Measurements from ENCODE around the gene LRRC15.

LRRC15 gene

DNA sequence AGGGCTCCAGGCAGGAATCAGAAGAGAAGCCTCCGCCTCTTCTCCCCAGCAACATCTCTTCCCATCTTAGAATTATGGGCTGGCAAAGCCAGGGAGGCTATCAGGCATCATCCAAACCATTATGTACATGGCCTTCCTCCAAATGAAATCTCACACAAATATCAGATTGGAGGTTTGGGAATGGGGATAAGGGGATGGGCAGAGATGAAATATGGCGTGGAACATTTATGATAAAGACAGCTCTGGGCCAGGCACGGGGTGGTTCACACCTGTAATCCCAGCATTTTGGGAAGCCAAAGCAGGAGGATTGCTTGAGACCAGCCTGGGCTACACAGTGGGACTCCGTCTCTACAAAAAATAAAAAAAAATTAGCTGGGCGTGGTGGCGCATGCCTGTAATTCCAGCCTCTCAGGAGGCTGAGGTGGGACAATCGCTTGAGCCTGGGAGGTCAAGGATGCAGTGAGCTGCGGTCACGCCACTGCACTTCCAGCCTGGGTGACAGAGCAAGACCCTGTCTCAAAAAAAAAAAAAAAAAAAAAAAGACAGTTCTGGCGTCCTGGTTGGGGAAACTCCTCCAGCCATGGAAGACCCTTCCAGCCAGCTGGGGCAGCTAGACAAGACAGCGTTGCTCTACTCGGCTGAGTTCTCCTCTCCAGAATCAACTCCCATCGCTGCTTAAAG lies 55.0 kb downstream of the LRRC15 start:
- DNase-seq, result no peak

DNA sequence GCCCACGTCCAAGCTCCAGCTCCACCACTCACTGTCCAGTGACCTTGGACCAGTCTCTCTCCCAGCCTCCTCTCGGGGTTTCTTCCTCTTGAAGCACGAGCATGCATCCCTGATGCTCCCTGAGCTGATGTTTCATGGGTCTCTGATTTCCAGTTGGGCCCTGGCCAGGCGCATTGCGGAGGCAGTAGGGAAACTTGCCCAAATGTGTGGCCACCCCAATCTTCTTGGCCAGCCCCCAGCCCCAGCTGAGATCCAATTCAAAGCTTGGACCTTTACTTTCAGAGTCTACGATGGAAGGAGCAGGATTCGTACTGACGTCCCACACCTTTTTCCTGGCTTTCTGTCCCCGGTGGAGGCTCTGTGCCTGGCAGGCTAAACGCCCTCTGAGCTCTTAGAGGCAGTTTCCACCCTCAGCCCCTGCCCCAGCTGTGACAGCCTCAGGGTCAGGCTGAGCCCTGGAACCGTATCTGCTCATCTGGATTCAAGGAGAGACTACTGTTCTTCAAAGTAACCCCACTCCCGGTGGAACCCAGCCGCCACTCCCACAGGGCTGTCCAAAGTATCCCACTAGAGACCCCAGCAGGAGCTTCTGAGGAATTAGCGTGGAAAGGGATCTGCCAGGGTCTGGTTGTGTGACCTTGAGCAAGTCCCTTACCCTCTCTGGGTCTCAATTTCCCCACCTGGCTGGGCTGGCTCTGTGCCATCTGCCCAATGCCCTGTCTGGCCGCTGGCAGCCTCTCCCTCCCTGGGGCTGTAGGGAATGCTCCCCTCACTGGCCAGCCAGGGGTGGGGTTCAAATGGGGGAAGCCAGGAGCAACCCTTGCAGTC lies 55.8 kb downstream of the LRRC15 start:
- DNase-seq, result no peak

GRCh38 chr3:194312743-194313281 lies 56.7 kb downstream of the LRRC15 start:
- DNase-seq, result no peak

DNA sequence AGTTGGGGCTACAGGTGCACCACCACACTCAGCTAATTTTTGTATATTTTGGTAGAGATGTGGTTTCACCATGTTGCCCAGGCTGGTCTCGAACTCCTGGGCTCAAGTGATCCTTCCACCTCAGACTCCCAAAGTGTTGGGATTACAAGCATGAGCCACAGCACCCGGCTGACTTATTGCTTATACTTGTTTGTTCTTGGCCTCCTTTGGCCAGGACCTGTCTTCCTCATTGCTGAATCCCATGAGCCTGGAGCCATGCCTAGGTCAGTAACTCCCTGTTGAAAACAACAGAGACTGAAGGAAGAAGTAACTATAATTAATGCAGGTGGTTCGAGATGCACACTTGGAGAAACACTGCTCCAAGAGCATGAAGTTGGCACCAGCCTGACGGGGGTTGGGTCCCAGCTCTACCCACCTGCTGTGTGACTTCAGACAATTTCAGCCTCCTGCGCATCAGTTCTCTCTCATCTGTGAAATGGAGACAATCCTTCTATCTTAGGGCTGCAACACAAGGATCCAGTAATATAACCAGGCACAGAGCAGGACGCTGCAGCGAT lies 57.3 kb downstream of the LRRC15 start:
- DNase-seq, result no peak

DNA sequence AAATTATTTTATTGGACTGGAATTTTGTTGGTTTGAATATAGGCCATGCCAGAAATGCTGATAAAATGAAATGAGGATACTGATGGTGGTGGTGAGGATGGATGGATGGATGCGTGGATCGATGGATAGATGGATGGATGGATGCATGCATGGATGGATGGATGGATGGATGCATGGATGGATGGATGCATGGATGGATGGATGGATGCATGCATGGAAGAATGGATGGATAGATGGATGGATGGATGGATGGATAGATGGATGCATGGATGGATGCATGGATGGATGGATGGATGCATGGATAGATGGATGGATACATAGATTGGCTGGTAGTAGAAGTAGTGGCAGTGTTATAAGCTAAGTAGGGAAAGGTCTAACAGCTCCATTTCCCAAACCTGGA lies 58.5 kb downstream of the LRRC15 start:
- no peak for DNase-seq

DNA sequence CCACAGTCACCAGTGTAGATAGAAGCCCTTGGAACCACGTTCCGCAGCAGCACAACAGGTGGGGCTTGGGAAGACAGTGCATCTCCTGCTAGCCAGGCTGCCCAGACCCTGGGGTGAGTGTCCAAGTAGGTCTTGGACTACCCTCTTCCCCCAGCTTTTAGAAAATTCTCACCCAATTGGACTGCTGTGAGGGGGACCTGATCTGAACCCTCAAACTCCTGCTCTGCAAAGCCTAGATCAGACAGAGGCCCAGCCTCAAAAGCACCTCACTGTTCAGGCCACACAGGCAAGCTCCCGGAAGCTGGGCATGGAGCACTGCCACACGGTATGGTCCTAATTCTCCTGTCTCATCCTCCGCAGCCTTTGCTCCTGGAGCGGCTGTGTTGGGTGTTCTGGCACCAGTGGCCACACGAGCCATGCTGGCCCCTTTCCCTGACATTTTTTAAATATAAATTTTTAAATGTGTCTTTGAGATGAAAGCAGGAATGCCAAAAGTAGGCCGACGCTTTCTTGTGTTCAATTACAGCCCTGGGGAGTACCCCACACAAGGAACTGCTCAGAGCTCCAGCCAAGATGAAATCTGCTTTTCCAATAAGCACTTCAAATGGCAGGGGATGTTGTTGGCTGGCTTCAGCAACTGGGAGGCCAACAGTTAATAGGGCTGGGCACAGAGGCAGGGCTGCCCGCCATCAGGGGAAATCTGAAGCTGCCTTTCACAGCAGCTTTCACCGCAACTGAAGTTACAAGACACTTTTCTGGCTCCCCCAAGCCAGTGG lies 59.3 kb downstream of the LRRC15 start:
- no peak for DNase-seq

GRCh38 chr3:194308601-194309449 lies 60.7 kb downstream of the LRRC15 start:
- DNase-seq, result no peak

GRCh38 chr3:194307849-194308248 lies 61.7 kb downstream of the LRRC15 start:
- DNase-seq, result no peak

DNA sequence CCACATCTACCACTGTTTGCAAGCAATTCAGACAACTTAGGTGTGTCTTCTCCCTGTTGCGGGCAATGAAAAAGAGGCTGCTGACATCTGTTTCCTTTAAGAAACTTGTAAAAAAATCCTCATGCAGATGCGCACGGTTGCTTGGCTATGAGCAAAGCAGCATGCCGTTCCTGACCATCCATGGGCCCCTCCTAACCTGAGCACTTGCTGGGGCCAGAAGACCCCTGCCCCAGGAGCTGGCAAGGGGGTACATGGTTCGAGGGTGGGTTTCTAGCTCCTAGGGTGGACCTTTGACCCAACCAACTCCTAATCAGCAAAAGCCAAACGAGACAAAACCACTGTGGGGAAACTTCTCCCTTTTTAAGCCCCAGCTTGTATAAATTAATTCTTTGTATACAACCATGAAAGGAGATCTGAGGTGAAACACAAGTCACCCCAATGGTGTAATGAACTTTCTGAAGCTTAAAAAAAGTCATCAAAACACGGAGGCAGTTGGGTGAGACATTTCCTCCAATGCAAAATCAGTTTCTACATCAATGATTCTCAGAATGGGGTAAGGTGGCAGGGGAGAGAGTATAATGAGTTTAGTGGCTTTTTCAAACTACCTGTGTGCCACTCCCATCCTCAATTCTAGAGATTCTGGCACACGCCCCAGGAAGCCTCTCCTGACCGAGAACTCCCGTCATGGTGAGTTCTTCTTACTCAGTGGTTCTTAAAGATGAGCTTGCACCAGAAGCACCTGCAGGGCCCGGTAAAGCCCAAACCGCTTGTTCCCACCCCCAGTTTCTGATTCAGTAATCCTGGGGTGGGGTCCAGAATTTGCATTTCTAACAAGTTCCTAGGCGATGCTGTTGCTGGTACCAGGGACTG lies 62.5 kb downstream of the LRRC15 start:
- DNase-seq, result peak; percentile 33 to 49

DNA sequence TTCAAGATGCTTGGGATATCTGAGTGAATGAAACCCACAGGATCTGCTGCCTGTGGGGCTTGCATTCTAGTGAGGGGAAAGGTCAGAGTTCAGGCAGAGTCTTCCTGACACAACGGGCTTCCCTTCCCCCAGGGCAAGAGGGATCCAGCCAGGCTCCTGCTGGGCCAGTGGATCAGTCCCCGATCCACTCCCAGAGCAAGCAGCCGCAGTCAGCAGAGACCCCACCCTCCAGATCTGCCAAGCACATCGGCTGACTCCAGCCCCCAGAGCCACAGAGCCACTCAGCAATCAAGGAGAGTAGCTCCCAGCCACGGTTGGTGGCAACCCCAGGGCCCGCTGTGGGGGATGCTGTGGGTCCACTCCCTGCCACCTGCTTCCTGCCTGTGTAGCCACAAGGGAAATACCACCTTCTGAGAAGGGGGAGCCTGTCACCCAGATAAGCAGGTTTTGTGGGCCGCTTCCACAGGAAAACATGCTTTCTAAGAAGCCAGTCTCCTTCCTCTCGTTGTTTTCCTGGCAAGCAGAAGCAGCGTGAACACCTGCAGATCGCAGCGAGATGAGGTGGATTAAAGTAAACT lies 63.3 kb downstream of the LRRC15 start:
- DNase-seq, result peak; percentile 66 to 78

GRCh38 chr3:194305356-194306108 lies 64.0 kb downstream of the LRRC15 start:
- no peak for DNase-seq
